Body of pancreas (tissue), 4 donors: Measurements from ENCODE around the gene AKR1C8.
"Not testable (repeated sequence)": the region's sequence is repeated elsewhere in the genome, so short reads cannot be mapped to it uniquely, and the experiment has no call there.

Experiments
- CTCF ChIP-seq, 7 experiments: fragments of 450-650 bp in 4 of 7; fragments of 200-600 bp in 3 of 7; sonication (generic) in 3 of 7; IDR thresholded peaks; one replicate each; pipeline ENCODE4 v1.5.1; 2016 to 2019; ENCODE audit warnings: antibody characterized with exemption in 7 of 7
- POLR2A ChIP-seq, 3 donors: fragments of 450-650 bp; IDR thresholded peaks; one replicate each; pipeline ENCODE4 v1.6.1; 2016; ENCODE audit warnings: antibody characterized with exemption in 3 of 3, mild to moderate bottlenecking in 2 of 3

DNA sequence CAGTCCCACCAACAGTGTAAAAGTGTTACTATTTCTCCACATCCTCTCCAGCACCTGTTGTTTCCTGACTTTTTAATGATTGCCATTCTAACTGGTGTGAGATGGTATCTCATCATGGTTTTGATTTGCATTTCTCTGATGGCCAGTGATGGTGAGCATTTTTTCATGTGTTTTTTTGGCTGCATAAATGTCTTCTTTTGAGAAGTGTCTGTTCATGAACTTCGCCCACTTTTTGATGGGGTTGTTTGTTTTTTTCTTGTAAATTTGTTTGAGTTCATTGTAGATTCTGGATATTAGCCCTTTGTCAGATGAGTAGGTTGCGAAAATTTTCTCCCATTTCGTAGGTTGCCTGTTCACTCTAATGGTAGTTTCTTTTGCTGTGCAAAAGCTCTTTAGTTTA, 9.4 kb downstream of the AKR1C8 start:
- not testable (repeated sequence) for TF ChIP-seq CTCF, POLR2A (IDR thresholded peaks at IDR 0.05)
